AG04450 (cell line): ENCODE measurements around the gene CLSTN1. TPM values are rescaled to one million over a fixed set of nuclear protein-coding genes. Genes with fewer than 3 reads are reported as not detected.

Experiments used
- CTCF ChIA-PET: fragments of 300-600, 350-600 bp; formaldehyde crosslinking; extraction: SDS; loops from one replicate; lab custom pipeline; 2022; ENCODE audit warnings: antibody characterized with exemption, inconsistent platforms; lab: Charles Lee
- POLR2A ChIA-PET: fragments of 350-600 bp; formaldehyde crosslinking; extraction: SDS; loops from one replicate; lab custom pipeline; 2021; ENCODE audit warnings: antibody characterized with exemption, inconsistent platforms; lab: Yijun Ruan, JAX
- DNase-seq: peaks from one replicate; pipeline ENCODE4 v3.0.0-alpha.2; 2011; ENCODE audit warnings: low read depth, low spot score
- H3K27ac ChIP-seq: one replicate; pipeline ENCODE4 v1.5.1; 2012; ENCODE audit warnings: low read depth, low read length, control low read depth
- H3K27me3 ChIP-seq: one replicate; pipeline ENCODE4 v1.6.0; 2012; ENCODE audit warnings: low read length; ENCODE audit not compliant: control insufficient read depth, insufficient read depth
- H3K4me3 ChIP-seq: 2 replicates; pipeline ENCODE4 v1.5.1; 2011; ENCODE audit warnings: mild to moderate bottlenecking, low read depth, low read length, control low read depth
- H3K9me3 ChIP-seq: 2 replicates; pipeline ENCODE4 v1.5.1; 2012; ENCODE audit warnings: low read length; ENCODE audit not compliant: control insufficient read depth, insufficient read depth
- polyA plus RNA-seq: library from polyadenylated mRNA; depleted of rRNA; stranded (reverse); fragments of >200 nt; gene quantifications from 2 replicates; pipeline ENCODE4 v1.2.3, GENCODE V29; 2011
- TF ChIP-seq, protein P1 (sequence below): IDR thresholded peaks from 2 replicates; pipeline ENCODE4 v1.5.1; 2011; ENCODE audit warnings: low read depth, low read length, control low read depth, inconsistent platforms

CLSTN1 gene
- polyA plus RNA-seq, 1 experiment: 35.2 TPM

DNA sequence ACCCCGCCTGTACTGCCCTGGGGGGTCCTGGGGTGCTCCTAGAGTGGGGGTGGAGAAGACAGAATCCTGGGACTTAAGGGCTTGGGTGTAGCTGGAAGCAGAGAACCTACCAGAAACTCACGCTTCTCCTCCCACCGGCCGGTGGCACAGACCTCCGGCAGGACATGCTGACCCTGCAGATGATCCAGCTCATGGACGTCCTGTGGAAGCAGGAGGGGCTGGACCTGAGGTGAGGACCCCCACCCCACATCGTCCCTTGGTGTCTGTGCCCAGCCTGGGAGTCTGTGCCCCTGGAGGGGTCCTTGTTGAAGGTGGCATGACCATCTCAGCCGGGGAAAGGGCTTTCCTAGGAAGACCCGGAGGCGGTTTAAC, 101.4 kb downstream of the CLSTN1 start:
- H3K27ac ChIP-seq: no peak overlapping the region
- CTCF ChIA-PET: interaction anchor here (0.5 to 2.2 kb wide), 5 partner anchors 10 to 94 kb away, joined by 3 to 6 read pairs (median 5); no protein-coding TSS in a partner anchor
- H3K9me3 ChIP-seq: peaks cover 24% of the 10 kb centered on the region
- no peak for DNase-seq
- no peaks in the 10 kb centered on the region for H3K27me3 ChIP-seq
- no peak overlapping the region for H3K4me3 ChIP-seq
- POLR2A ChIA-PET: no interaction called here
- TF ChIP-seq, protein P1, sequence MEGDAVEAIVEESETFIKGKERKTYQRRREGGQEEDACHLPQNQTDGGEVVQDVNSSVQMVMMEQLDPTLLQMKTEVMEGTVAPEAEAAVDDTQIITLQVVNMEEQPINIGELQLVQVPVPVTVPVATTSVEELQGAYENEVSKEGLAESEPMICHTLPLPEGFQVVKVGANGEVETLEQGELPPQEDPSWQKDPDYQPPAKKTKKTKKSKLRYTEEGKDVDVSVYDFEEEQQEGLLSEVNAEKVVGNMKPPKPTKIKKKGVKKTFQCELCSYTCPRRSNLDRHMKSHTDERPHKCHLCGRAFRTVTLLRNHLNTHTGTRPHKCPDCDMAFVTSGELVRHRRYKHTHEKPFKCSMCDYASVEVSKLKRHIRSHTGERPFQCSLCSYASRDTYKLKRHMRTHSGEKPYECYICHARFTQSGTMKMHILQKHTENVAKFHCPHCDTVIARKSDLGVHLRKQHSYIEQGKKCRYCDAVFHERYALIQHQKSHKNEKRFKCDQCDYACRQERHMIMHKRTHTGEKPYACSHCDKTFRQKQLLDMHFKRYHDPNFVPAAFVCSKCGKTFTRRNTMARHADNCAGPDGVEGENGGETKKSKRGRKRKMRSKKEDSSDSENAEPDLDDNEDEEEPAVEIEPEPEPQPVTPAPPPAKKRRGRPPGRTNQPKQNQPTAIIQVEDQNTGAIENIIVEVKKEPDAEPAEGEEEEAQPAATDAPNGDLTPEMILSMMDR: no peak

DNA sequence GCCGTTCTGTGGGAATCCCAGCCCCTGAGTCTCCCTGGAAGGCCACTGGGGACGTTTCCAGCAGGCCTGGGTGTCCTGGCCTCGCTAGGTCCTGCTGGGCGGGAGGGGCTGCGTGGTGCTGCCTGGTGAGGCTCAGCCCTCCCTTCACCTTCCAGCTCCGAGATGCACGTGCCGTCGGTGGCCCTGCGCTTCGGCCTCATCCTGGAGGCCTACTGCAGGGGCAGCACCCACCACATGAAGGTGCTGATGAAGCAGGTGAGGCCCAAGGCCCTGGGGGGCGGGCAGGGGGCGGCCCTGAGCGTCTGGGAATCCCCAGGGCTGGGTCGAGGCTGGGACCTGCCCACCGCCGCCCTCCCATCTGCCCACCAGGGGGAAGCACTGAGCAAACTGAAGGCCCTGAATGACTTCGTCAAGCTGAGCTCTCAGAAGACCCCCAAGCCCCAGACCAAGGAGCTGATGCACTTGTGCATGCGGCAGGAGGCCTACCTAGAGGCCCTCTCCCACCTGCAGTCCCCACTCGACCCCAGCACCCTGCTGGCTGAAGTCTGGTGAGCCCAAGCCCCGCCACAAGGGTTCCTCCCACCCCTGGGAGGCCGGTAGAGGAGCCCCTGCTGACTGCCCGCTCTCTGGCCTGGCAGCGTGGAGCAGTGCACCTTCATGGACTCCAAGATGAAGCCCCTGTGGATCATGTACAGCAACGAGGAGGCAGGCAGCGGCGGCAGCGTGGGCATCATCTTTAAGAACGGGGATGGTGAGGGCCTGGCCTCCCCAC, 102.0 kb downstream of the CLSTN1 start:
- TF ChIP-seq, protein P1: peak; percentile 54
- Histone ChIP-seq H3K27ac (no peak overlapping the region), H3K4me3 (no peak overlapping the region), H3K27me3 (no peaks in the 10 kb centered on the region), H3K9me3 (peaks cover 24% of the 10 kb centered on the region)
- ChIA-PET POLR2A (interaction anchor here (0.6 kb wide), 1 partner anchor 282 kb away, joined by 10 read pairs; no protein-coding TSS in a partner anchor), CTCF (interaction anchor here (0.5 to 2.2 kb wide), 7 partner anchors 8 to 93 kb away, joined by 3 to 6 read pairs (median 4); no protein-coding TSS in a partner anchor)
- DNase-seq: no peak

DNA sequence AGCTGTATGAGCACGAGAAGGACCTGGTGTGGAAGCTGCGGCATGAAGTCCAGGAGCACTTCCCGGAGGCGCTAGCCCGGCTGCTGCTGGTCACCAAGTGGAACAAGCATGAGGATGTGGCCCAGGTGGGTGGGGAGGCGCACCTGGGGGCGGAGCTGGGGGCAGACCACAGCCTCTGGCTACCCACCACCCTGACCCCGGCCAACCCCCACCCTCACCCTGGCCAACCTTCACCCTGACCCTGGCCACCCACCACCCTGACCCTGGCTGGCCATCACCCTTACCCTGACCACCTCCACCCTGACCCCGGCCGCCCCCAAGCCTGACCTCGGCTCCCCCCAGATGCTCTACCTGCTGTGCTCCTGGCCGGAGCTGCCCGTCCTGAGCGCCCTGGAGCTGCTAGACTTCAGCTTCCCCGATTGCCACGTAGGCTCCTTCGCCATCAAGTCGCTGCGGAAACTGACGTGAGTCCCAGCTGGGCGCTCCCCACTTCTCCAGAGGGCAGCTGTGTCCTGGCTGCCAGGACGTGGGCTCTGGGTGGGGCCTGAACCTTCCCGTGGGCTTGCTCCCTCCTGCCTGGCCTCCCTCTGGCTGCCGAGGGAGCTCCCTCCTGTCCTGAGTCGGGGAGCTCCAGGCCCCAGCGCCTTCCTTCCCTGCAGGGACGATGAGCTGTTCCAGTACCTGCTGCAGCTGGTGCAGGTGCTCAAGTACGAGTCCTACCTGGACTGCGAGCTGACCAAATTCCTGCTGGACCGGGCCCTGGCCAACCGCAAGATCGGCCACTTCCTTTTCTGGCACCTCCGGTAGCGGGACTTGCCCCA, 102.8 kb downstream of the CLSTN1 start:
- ChIA-PET POLR2A (interaction anchor here (0.6 kb wide), 1 partner anchor 283 kb away, joined by 10 read pairs; no protein-coding TSS in a partner anchor), CTCF (interaction anchor here (0.6 to 2.2 kb wide), 6 partner anchors 9 to 94 kb away, joined by 3 to 6 read pairs (median 4); no protein-coding TSS in a partner anchor)
- H3K9me3 ChIP-seq: peaks cover 24% of the 10 kb centered on the region
- no peak overlapping the region for H3K4me3 ChIP-seq
- no peaks in the 10 kb centered on the region for H3K27me3 ChIP-seq
- H3K27ac ChIP-seq: no peak overlapping the region
- TF ChIP-seq, protein P1: no peak
- no peak for DNase-seq

DNA sequence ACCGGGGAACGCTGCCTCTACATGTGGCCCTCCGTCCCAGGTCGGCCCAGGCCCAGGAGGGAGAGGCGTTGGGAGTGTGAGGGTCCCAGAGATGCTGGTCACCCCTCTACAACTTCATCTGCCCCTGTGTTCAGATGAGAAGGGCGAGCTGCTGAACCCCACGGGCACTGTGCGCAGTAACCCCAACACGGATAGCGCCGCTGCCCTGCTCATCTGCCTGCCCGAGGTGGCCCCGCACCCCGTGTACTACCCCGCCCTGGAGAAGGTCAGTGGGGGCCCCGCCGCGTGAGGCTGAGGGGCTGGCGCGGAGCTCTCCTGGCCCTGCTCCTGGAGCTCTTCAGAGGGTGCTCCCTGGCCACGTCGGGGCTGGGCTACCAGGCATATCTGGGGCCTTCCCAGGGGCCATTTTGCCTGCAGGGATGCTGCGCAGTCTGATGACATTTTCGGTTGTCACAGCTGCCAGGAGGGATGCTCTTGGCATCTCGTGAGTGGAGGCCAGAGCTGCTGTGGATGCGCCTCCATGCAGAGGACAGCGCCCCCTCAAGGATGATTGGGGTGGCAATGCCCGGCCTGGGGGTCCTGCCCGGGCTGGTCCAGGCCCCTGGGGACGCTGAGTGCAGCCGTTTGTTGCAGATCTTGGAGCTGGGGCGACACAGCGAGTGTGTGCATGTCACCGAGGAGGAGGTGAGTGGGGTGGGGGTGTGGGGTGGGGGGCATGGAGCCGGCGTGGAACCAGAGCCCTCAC, 103.6 kb downstream of the CLSTN1 start:
- no peaks in the 10 kb centered on the region for H3K27me3 ChIP-seq
- ChIA-PET CTCF (interaction anchor here (0.8 to 1.0 kb wide), 3 partner anchors 18 to 93 kb away, joined by 3 to 6 read pairs (median 3); no protein-coding TSS in a partner anchor), POLR2A (interaction anchor here (1.0 kb wide), 1 partner anchor 15 kb away, joined by 5 read pairs; no protein-coding TSS in a partner anchor)
- DNase-seq: no peak
- H3K9me3 ChIP-seq: peaks cover 24% of the 10 kb centered on the region
- peak overlapping the region; percentile 31 for H3K27ac ChIP-seq
- no peak overlapping the region for H3K4me3 ChIP-seq
- TF ChIP-seq, protein P1: no peak
